Stimulated activated CD4-positive, alpha-beta T cell treated with anti-CD3 and anti-CD28 coated beads, Interleukin-12 subunit alpha, Interleukin-12 subunit beta, amount 100 ng/mL, for 4 hours (primary cell): Measurements from ENCODE around the gene MAN1C1.
A peak's percentile ranks its signal among the peaks of the same experiment; 100 is the strongest.

Experiments used
- DNase-seq: peaks from one replicate; pipeline ENCODE4 v3.0.0-alpha.2; 2020

Gene MAN1C1

GRCh38 chr1:25746299-25747045, 129.9 kb downstream of the MAN1C1 start:
- DNase-seq: no peak

- DNase-seq: no peak
Observed at GRCh38 chr1:25747046-25747719, 130.6 kb downstream of the MAN1C1 start.

GRCh38 chr1:25748531-25749205, 132.1 kb downstream of the MAN1C1 start:
- no peak for DNase-seq

- no peak for DNase-seq
Observed at GRCh38 chr1:25750923-25751605, 134.5 kb downstream of the MAN1C1 start.

GRCh38 chr1:25754470-25755181, 138.0 kb downstream of the MAN1C1 start:
- DNase-seq: peak; percentile 22

- DNase-seq: no peak
Observed at GRCh38 chr1:25755475-25756125, 139.0 kb downstream of the MAN1C1 start.

GRCh38 chr1:25756215-25756614, 139.6 kb downstream of the MAN1C1 start:
- DNase-seq: no peak

- DNase-seq: no peak
Observed at GRCh38 chr1:25757151-25757845, 140.7 kb downstream of the MAN1C1 start.

- no peak for DNase-seq
Observed at GRCh38 chr1:25757846-25758185, 141.2 kb downstream of the MAN1C1 start.

- DNase-seq: no peak
Observed at GRCh38 chr1:25758466-25759070, 142.0 kb downstream of the MAN1C1 start.

GRCh38 chr1:25760122-25760719, 143.6 kb downstream of the MAN1C1 start:
- DNase-seq: no peak

GRCh38 chr1:25760871-25761270, 144.3 kb downstream of the MAN1C1 start:
- no peak for DNase-seq

- no peak for DNase-seq
Observed at GRCh38 chr1:25763493-25763892, 146.9 kb downstream of the MAN1C1 start.

GRCh38 chr1:25765136-25765922, 148.7 kb downstream of the MAN1C1 start:
- no peak for DNase-seq

GRCh38 chr1:25765923-25766589, 149.5 kb downstream of the MAN1C1 start:
- no peak for DNase-seq

GRCh38 chr1:25766721-25767436, 150.3 kb downstream of the MAN1C1 start:
- no peak for DNase-seq

GRCh38 chr1:25767437-25767770, 150.8 kb downstream of the MAN1C1 start:
- DNase-seq: no peak

- DNase-seq: no peak
Observed at GRCh38 chr1:25768999-25769398, 152.4 kb downstream of the MAN1C1 start.
